GM12878 (cell line): Measurements from ENCODE around the gene PPIB. TPM values are rescaled to one million over a fixed set of nuclear protein-coding genes. Genes with fewer than 3 reads are reported as not detected.

Experiments
- CBX3 ChIP-seq: fragments of 200-600 bp; sonication (generic); IDR thresholded peaks from 2 replicates; pipeline ENCODE4 v1.6.1; 2016; ENCODE audit warnings: low read depth, borderline replicate concordance
- HDAC6 ChIP-seq: fragments of 200-600 bp; sonication (generic); IDR thresholded peaks from one replicate; pipeline ENCODE4 v1.8.0; 2017; ENCODE audit warnings: antibody characterized with exemption; ENCODE audit not compliant: unreplicated experiment
- JUNB ChIP-seq: IDR thresholded peaks from 2 replicates; pipeline ENCODE4 v1.6.1; 2016; ENCODE audit warnings: antibody characterized with exemption, mild to moderate bottlenecking
- MYC ChIP-seq: IDR thresholded peaks from 2 replicates; pipeline ENCODE4 v1.6.1; 2011; ENCODE audit warnings: mild to moderate bottlenecking, low read length, moderate library complexity, inconsistent platforms; ENCODE audit not compliant: insufficient read depth, insufficient replicate concordance, insufficient read length, severe bottlenecking
- NFYA ChIP-seq: IDR thresholded peaks from 2 replicates; pipeline ENCODE4 v1.6.1; 2011; ENCODE audit warnings: low read depth, mild to moderate bottlenecking, low read length, improper control_type of control experiment, borderline replicate concordance
- SUZ12 ChIP-seq: fragments of 200-600 bp; sonication (generic); IDR thresholded peaks from one replicate; pipeline ENCODE4 v1.6.1; 2018; ENCODE audit warnings: antibody characterized with exemption, mild to moderate bottlenecking; ENCODE audit not compliant: unreplicated experiment
- polyA plus RNA-seq, 11 experiments: library from polyadenylated mRNA; depleted of rRNA in 4 of 11; unstranded in 6 of 11; stranded (reverse) in 5 of 11; fragments of >200 nt; fragmentation: Nextera tagmentation in 4 of 11; fragmentation: Illumina TruSeq in 1 of 11; extraction: Ambion mirVana in 4 of 11; extraction: Trizol in 1 of 11; gene quantifications; 1 replicate in 1 of 11; 2 replicates in 10 of 11; pipeline versions ENCODE4 v1.2.1 to v1.2.3, GENCODE V29; 2011 to 2016; ENCODE audit warnings: inconsistent platforms in 2 of 11, missing spikeins in 2 of 11, low read depth in 1 of 11
- total RNA-seq, 4 experiments: library from RNA; depleted of rRNA in 3 of 4; stranded (reverse); fragments of >200 nt in 3 of 4; fragmentation: Illumina TruSeq in 1 of 4; extraction: Trizol in 1 of 4; gene quantifications; 2 replicates each; pipeline versions ENCODE4 v1.2.1 to v1.2.3, GENCODE V29; 2013 to 2021
- TF ChIP-seq, protein P1 (sequence below): fragments of 450-650 bp; formaldehyde crosslinking; IDR thresholded peaks from 2 replicates; pipeline ENCODE4 v1.5.0; 2022; ENCODE audit warnings: mild to moderate bottlenecking, missing genetic modification characterization

Gene PPIB
- total and polyA plus RNA-seq, 10 of the 15 experiments (the other 5 are each of a cell fraction or from before 2014, with no cell fraction given) = 344 to 936 (median 508) TPM

DNA sequence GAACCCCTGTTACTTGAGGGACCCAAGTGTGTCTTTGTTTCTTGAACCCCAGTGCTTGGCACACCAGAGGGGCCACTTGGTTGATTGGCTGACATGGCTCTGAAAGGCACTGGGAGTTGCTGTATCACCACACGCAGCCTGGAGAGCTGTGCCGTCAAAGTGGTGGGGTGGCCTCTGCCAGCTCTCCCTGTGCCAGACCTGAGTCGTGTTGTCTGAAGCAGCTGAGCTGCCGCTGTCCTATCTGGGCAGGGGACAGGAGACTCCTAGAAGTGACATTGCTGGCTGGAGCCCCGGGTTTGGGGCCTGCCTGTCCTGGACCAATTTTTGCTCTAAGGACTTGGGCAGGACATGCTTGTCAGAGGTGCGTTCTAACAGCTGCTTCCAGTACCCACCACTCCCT is 16.8 kb downstream of the PPIB start (continued):
- TF ChIP-seq MYC = no peak
- TF ChIP-seq, protein P1, sequence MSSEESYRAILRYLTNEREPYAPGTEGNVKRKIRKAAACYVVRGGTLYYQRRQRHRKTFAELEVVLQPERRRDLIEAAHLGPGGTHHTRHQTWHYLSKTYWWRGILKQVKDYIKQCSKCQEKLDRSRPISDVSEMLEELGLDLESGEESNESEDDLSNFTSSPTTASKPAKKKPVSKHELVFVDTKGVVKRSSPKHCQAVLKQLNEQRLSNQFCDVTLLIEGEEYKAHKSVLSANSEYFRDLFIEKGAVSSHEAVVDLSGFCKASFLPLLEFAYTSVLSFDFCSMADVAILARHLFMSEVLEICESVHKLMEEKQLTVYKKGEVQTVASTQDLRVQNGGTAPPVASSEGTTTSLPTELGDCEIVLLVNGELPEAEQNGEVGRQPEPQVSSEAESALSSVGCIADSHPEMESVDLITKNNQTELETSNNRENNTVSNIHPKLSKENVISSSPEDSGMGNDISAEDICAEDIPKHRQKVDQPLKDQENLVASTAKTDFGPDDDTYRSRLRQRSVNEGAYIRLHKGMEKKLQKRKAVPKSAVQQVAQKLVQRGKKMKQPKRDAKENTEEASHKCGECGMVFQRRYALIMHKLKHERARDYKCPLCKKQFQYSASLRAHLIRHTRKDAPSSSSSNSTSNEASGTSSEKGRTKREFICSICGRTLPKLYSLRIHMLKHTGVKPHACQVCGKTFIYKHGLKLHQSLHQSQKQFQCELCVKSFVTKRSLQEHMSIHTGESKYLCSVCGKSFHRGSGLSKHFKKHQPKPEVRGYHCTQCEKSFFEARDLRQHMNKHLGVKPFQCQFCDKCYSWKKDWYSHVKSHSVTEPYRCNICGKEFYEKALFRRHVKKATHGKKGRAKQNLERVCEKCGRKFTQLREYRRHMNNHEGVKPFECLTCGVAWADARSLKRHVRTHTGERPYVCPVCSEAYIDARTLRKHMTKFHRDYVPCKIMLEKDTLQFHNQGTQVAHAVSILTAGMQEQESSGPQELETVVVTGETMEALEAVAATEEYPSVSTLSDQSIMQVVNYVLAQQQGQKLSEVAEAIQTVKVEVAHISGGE (CRISPR knock-in tag) = no peak
- TF ChIP-seq HDAC6 = no peak
- no peak for TF ChIP-seq NFYA
- no peak for TF ChIP-seq JUNB
- TF ChIP-seq SUZ12 = no peak
- TF ChIP-seq CBX3 = no peak
